ELR (cell line): ENCODE measurements around the gene ASIC4.
A peak's percentile ranks its signal among the peaks of the same experiment; 100 is the strongest.

Source experiments
- DNase-seq: peaks from one replicate; pipeline ENCODE4 v3.0.0-alpha.2; 2015; ENCODE audit warnings: low read depth

The ASIC4 gene

DNA sequence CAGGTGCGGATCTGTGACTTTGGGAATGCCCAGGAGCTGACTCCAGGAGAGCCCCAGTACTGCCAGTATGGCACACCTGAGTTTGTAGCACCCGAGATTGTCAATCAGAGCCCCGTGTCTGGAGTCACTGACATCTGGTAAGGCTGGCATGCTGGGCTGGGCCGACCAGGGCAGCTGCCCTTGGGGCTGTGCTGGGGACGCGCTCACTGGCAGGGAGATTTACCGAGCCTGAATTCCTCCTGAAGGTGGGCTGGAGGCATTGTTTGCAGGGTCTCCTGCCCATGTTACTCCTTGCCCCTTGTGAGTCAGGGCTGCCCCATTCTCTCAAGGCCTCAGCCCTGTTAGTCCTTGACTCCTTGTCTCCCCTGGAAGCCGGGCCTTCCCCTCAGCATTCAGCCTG lies 34.3 kb upstream of the ASIC4 start:
- DNase-seq = no peak

DNA sequence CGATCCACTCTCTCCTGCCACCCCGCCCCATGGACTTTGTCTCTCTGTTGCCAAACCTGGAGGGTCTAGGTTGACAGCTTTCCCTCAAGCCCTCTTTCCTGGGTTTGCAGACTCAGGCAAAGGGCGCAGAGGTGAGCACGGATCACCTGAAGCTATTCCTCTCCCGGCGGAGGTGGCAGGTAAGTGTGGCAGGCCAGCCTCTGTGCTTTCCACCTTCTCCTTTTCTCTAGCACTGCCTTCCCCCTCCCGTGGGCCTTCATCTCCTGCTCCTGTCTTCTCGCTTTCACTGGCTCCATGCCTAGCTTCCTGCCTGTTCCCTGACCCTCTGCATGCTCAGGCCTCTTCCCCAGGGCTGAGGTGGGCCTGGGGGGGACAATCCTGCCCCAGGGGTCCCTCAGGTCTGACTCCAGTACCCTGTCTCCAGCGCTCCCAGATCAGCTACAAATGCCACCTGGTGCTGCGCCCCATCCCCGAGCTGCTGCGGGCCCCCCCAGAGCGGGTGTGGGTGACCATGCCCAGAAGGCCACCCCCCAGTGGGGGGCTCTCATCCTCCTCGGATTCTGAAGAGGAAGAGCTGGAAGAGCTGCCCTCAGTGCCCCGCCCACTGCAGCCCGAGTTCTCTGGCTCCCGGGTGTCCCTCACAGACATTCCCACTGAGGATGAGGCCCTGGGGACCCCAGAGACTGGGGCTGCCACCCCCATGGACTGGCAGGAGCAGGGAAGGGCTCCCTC lies 31.4 kb upstream of the ASIC4 start:
- no peak for DNase-seq

DNA sequence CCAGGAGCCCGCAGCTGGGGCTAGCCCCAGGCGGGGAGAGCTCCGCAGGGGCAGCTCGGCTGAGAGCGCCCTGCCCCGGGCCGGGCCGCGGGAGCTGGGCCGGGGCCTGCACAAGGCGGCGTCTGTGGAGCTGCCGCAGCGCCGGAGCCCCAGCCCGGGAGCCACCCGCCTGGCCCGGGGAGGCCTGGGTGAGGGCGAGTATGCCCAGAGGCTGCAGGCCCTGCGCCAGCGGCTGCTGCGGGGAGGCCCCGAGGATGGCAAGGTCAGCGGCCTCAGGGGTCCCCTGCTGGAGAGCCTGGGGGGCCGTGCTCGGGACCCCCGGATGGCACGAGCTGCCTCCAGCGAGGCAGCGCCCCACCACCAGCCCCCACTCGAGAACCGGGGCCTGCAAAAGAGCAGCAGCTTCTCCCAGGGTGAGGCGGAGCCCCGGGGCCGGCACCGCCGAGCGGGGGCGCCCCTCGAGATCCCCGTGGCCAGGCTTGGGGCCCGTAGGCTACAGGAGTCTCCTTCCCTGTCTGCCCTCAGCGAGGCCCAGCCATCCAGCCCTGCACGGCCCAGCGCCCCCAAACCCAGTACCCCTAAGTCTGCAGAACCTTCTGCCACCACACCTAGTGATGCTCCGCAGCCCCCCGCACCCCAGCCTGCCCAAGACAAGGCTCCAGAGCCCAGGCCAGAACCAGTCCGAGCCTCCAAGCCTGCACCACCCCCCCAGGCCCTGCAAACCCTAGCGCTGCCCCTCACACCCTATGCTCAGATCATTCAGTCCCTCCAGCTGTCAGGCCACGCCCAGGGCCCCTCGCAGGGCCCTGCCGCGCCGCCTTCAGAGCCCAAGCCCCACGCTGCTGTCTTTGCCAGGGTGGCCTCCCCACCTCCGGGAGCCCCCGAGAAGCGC lies 30.6 kb upstream of the ASIC4 start:
- DNase-seq = no peak

DNA sequence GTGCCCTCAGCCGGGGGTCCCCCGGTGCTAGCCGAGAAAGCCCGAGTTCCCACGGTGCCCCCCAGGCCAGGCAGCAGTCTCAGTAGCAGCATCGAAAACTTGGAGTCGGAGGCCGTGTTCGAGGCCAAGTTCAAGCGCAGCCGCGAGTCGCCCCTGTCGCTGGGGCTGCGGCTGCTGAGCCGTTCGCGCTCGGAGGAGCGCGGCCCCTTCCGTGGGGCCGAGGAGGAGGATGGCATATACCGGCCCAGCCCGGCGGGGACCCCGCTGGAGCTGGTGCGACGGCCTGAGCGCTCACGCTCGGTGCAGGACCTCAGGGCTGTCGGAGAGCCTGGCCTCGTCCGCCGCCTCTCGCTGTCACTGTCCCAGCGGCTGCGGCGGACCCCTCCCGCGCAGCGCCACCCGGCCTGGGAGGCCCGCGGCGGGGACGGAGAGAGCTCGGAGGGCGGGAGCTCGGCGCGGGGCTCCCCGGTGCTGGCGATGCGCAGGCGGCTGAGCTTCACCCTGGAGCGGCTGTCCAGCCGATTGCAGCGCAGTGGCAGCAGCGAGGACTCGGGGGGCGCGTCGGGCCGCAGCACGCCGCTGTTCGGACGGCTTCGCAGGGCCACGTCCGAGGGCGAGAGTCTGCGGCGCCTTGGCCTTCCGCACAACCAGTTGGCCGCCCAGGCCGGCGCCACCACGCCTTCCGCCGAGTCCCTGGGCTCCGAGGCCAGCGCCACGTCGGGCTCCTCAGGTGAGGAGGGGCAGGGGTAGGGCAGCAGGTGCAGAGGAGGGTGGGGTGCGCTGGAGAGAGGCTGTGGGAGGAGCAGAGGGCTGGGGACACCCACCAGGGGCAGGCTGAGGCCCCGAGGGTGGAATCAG lies 29.7 kb upstream of the ASIC4 start:
- DNase-seq = no peak

DNA sequence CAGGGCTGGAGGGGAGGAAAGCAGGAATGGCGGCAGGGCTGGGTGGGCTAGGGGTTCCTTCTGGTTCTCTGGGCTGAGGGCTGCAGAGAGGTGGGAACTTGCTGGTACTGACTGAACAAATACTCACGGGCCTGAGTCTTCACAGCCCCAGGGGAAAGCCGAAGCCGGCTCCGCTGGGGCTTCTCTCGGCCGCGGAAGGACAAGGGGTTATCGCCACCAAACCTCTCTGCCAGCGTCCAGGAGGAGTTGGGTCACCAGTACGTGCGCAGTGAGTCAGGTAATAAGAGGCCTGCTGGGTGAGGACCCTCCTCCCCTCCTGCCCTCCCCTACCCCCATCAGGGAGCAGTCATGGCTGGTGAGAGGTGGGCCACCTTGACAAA lies 29.1 kb upstream of the ASIC4 start:
- DNase-seq = no peak

DNA sequence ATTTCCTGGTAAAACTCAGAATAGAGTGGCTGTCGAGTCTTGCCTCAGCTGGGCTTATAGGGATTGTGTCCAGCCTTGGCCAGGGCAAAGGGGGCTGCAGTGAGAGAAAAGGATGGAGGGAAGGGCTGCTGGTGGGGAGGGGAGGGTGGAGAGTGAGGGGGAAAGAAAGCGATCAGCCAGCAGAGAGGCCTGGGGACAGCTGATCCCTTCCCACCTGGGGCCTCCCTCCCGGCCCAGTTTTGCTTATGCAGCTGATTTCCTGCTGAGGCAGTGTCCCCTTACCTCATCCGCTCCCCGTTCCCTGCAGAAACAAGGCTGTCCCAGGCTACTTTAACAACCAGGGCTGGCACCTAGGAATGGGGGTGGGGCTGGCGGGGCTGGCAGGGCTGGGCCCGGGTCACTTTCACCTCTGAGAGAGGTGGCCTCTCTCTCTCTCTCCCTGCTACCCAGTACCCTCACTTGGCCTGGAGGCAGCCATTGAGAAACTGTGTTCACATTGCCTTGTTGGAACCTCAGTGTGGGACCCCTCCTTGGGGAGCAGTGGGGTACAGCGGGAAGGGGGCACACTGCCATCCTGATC lies 27.8 kb upstream of the ASIC4 start:
- no peak for DNase-seq

DNA sequence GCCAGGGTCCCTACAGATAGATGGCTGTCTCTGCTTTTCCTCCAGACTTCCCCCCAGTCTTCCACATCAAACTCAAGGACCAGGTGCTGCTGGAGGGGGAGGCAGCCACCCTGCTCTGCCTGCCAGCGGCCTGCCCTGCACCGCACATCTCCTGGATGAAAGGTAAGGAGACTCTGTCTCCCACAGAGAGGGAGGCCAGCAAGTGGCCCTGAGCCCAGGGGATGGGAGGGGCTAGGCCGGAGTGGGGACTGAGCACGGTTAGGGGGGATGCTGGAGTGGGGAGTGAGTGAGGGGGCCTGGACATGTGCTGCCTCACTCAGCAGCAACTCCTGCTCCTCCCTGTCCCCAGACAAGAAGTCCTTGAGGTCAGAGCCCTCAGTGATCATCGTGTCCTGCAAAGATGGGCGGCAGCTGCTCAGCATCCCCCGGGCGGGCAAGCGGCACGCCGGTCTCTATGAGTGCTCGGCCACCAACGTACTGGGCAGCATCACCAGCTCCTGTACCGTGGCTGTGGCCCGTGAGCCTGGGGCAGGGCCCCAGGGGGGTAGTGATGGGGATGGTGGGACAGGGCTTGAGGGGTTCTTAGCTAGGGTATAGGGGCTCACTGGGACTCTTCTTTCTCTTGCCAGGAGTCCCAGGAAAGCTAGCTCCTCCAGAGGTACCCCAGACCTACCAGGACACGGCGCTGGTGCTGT lies 26.0 kb upstream of the ASIC4 start:
- no peak for DNase-seq

DNA sequence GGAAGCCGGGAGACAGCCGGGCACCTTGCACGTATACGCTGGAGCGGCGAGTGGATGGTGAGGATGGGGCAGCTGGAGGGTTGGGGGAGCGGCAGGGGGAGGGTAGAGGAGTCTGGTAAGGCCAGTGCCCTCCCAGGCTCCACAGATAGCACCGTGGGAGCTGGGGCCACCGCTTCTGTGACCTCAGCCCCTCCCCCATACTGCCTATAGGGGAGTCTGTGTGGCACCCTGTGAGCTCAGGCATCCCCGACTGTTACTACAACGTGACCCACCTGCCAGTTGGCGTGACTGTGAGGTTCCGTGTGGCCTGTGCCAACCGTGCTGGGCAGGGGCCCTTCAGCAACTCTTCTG lies 25.5 kb upstream of the ASIC4 start:
- DNase-seq = no peak

DNA sequence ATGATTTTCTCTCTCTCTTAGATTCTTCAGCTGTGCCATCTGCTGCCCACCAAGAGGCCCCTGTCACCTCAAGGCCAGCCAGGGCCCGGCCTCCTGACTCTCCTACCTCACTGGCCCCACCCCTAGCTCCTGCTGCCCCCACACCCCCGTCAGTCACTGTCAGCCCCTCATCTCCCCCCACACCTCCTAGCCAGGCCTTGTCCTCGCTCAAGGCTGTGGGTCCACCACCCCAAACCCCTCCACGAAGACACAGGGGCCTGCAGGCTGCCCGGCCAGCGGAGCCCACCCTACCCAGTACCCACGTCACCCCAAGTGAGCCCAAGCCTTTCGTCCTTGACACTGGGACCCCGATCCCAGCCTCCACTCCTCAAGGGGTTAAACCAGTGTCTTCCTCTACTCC lies 25.0 kb upstream of the ASIC4 start:
- DNase-seq = no peak

DNA sequence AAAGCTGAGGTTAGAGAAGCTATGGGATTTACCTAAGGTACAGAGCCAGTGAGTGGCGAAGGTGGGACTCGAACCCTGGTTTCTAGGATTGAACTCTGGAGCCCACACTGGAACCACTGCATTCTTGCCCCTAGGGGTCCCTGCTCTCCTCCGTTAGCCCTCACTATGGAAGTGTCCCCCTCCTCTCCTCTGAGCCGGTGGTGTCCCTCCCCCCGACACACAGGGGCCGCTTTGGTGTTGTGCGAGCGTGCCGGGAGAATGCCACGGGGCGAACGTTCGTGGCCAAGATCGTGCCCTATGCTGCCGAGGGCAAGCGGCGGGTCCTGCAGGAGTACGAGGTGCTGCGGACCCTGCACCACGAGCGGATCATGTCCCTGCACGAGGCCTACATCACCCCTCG lies 24.1 kb upstream of the ASIC4 start:
- DNase-seq = no peak

DNA sequence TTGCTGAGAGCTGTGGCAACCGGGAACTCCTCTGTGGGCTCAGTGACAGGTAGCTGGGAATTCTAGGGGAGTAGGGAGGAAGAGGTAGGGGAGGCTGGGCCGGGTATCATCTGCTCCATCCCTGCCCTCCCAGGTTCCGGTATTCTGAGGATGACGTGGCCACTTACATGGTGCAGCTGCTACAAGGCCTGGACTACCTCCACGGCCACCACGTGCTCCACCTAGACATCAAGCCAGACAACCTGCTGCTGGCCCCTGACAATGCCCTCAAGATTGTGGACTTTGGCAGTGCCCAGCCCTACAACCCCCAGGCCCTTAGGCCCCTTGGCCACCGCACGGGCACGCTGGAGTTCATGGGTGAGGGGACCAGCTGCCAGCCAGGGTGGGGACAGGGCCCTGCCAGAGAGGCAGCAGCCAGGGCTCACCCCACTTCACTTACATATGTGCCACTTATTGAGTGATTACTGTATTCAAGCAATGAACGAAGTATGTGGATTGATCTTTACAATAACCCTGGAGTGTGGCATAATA lies 23.6 kb upstream of the ASIC4 start:
- DNase-seq = no peak

DNA sequence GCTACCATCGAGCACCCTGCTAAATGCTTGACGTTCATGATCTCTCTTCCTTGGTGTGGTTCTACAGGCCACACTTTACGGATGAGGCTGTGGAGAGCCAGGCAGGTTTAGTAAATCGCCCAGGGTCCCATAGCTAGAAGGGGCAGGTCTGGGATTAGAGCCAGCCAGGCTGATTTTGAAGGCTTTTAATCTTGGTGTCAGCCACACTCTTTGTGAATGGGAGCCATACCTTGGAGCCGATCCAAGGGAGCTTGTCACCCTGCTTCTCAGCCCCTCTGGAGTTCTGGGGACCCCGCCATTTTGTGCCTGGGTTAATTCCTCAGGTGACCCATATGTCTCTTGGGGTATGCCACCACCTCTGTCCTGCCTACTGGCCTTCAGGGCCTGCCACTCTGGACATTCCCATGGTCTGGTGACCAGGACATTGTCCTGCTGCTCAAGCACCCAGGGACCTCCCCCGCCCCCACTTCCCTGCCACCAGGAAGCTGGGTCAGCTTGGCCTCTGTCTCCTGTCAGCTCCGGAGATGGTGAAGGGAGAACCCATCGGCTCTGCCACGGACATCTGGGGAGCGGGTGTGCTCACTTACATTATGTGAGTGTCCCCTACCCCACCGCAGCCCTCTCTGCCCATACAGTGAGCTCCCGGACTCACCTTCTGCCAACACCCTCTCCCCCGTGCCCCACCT lies 22.9 kb upstream of the ASIC4 start:
- no peak for DNase-seq

DNA sequence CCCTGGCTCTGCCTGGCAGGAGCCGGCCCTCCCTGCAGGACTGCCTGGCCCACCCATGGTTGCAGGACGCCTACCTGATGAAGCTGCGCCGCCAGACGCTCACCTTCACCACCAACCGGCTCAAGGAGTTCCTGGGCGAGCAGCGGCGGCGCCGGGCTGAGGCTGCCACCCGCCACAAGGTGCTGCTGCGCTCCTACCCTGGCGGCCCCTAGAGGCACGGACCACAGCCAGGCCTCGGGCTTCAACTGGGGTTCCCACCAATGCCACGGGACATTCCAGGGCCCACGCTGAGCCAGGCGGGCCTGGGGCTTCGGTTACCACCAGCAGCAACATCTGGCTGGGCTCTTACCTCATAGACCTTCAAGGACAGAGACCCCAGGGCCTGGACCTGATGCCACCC lies 21.7 kb upstream of the ASIC4 start:
- DNase-seq = no peak

DNA sequence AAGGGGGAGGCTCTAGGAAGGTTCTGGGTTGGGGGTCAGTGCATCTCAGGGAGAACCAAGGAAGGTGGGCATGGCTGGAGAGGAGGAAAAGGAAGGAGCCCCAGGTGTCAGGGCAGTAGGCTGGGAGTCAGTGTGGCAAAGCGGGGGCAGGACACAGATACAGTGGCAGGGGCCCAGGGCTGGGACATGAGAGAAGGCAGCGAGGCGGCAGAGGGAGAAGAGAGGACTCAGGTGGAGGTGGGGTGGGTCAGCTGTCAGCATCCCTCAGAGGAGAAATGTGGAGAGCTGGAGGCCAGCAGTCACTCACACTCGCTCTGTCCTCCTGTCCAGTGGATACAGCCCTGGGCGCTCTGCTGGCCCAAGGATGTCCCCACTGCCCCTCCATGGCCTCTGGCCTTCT lies 21.2 kb upstream of the ASIC4 start:
- no peak for DNase-seq

DNA sequence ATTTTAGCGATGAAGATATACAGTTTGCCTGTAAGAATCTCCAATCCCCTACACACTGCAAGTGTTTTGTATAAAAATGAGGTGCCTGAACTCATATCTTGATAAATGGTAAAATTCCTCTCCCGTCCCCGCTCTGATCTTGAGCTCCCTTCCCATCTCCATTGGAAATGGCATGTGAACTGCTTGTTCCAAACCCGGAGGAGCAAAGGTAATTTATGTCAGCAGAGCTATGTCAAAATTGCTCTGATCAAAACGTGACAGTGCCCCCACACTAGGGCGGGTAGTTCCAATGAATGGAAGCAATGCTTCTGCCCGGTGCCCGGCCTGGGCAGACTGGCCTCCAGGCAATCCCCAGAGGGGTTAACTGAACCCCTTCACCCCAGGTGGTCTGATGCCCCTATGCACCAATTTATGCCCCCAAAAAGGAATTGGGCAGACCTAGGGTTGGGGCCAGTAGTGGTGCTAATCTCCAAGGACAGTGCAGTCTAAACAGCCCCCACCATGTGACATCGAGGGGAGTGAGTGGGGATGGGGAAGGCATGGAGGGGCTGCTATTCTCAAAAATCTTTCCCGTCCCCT lies 19.2 kb upstream of the ASIC4 start:
- no peak for DNase-seq

DNA sequence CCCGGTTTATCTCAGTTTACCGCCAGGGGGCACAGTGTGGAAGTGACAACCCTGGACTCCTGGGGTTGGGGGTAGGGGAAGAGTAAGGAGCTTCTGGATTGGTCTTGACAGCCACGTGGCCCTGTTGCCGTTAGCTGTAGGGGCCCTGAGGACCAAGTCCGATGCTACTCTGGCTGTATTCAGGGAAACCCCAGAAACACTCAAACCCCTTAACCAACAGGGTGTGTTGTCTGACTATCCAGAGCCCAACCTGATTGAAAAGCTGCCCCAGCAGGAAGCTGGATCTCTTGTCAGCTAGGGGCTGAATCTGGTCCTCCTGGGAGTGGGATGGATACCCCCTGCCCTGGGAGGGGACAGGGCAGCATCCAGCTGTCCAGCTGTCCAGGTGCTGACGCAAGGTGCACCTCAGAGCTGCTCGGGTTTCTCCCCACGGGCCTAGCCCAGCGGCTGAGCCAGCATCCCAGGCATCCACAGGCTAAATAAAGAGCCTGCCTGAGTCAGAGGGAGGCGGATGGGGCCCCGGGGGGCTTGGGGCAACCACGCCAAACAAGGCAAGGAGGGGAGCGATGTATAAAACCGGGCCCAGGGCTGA lies 18.7 kb upstream of the ASIC4 start:
- DNase-seq = peak; percentile 83

DNA sequence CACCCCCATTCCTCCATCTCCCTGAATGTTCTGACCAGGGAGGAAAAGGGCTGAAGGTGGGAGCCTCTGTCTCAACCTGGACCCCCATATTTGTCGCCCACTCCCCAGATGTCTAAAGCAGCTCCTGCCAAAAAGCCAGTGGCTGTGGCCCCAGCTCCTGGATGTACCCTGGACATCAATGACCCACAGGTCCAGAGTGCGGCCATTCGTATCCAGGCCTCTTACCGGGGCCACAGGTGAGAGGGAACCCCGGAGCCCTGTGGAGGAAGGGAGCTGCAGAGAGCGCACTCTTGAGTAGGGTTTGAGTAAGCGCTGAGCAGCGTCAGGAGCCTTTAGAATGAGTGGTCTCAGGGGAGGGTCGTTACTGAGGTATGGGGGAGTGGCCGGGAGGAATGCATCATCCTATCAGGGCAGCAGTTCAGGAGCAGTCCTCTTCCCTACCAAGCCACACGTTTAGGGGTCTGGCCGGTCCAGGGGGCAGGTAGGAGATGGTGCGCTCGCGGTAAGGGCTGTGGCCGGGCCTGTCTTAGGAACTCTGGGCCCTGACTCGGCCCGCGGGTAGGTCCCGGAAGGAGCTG lies 17.9 kb upstream of the ASIC4 start:
- DNase-seq = no peak

DNA sequence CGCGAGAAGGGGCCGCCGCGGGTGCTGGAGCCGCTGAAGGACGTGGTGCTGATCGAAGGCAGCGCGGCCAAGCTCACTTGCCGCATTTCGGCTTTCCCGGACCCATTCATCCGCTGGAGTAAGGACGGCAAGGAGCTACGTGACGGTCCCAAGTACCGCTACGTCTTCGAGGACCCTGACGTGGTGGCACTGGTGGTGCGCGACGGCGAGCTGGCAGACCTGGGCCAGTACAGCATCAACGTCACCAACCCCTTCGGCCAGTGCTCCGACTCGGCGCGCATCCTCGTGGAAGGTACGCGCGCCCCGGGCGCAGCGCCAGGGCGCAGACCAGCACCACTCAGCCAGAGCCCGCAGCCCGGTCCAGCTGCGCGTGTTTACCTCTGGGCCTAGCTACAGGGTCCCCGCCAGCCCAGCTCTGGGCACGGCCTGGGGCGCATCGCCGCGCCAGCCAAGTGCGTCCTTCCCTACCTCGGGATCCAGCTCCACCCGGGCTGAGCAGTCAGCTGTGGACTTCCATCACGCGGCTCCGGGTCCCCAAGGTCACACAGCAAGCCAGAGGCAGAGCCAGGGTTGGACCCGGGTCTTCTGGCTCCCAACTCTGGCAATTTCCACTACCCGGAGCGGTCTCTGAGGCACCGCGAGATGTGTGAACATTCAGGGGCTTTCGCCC lies 17.3 kb upstream of the ASIC4 start:
- DNase-seq = no peak
